Colonic mucosa (tissue), 4 donors: ENCODE results near the gene DGKB. TPM values are rescaled to one million over a fixed set of nuclear protein-coding genes. Genes with fewer than 3 reads are reported as not detected.

Experiments used
- DNase-seq: peaks from one replicate; pipeline ENCODE4 v3.0.0-alpha.2; 2020
- H3K27ac ChIP-seq: fragments of 200-600 bp; one replicate; pipeline ENCODE4 v1.8.0; 2021
- H3K27me3 ChIP-seq: fragments of 200-600 bp; one replicate; pipeline ENCODE4 v1.8.0; 2021
- H3K36me3 ChIP-seq: fragments of 200-600 bp; one replicate; pipeline ENCODE4 v1.8.0; 2021
- H3K4me1 ChIP-seq: fragments of 200-600 bp; one replicate; pipeline ENCODE4 v1.8.0; 2021; ENCODE audit warnings: mild to moderate bottlenecking
- H3K4me3 ChIP-seq: fragments of 200-600 bp; one replicate; pipeline ENCODE4 v1.8.0; 2021
- H3K9ac ChIP-seq, 2 donors: one replicate each; pipeline ENCODE4 v1.7.0; 2013; ENCODE audit warnings: control low read depth in 2 of 2, low read depth in 2 of 2, low read length in 2 of 2
- H3K9me3 ChIP-seq: fragments of 200-600 bp; one replicate; pipeline ENCODE4 v1.8.0; 2021
- intact Hi-C: fragments of 100-400 bp; cut with DNase I; formaldehyde crosslinking; loops from one replicate; pipeline ENCODE4 v1.14.1; 2022
- total RNA-seq, 2 donors: library from RNA; stranded (reverse); fragmentation: NEBNext Ultra II Directional in 1 of 2; extraction: Animal tissue kit (Norgen Biotek cat#: 25700) in 1 of 2; gene quantifications; one replicate each; pipeline ENCODE4 v1.2.1, GENCODE V29; 2021
- TF ChIP-seq, protein P1 (sequence below): fragments of 200-600 bp; IDR thresholded peaks from one replicate; pipeline ENCODE4 v1.8.0; 2022; ENCODE audit warnings: antibody characterized with exemption, mild to moderate bottlenecking
- donor health status: healthy.
- donor health status: DM: no; HTN: no; CAD: no.
- donor health status: DM: no; HTN: no; CAD: no.

The DGKB gene
- total RNA-seq, 2 donors from 2014 or later = 0.25 to 0.61 TPM

DNA sequence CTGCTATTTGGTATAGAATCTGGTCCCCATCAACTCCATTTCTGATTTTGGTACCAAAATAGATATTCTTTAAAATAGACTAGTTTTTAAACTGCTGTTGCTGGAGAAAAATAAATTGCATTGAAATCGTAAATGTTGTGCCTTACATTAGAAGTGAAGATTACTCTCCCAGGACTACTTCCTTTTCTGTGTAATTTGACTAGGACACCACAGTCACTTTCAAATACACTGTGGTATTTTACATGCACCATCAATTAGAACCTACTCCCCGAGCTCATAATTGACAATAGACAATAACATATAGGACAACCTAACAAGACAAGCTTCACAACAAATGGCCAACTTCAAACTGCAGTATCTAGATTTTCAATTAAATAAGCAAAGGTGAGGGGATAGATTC, 211.5 kb downstream of the DGKB start:
- no peak overlapping the region for H3K9ac ChIP-seq
- no peak overlapping the region for H3K4me3 ChIP-seq
- no peak for DNase-seq
- TF ChIP-seq, protein P1, sequence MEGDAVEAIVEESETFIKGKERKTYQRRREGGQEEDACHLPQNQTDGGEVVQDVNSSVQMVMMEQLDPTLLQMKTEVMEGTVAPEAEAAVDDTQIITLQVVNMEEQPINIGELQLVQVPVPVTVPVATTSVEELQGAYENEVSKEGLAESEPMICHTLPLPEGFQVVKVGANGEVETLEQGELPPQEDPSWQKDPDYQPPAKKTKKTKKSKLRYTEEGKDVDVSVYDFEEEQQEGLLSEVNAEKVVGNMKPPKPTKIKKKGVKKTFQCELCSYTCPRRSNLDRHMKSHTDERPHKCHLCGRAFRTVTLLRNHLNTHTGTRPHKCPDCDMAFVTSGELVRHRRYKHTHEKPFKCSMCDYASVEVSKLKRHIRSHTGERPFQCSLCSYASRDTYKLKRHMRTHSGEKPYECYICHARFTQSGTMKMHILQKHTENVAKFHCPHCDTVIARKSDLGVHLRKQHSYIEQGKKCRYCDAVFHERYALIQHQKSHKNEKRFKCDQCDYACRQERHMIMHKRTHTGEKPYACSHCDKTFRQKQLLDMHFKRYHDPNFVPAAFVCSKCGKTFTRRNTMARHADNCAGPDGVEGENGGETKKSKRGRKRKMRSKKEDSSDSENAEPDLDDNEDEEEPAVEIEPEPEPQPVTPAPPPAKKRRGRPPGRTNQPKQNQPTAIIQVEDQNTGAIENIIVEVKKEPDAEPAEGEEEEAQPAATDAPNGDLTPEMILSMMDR = no peak
- no peaks in the 10 kb centered on the region for H3K36me3 ChIP-seq
- H3K4me1 ChIP-seq = no peaks in the 10 kb centered on the region
- no peaks in the 10 kb centered on the region for H3K27me3 ChIP-seq
- no peak overlapping the region for H3K27ac ChIP-seq
- intact Hi-C loops = loop anchor here (10.0 kb wide), 1 partner anchor 236 kb away; no protein-coding TSS in a partner anchor
- no peaks in the 10 kb centered on the region for H3K9me3 ChIP-seq

DNA sequence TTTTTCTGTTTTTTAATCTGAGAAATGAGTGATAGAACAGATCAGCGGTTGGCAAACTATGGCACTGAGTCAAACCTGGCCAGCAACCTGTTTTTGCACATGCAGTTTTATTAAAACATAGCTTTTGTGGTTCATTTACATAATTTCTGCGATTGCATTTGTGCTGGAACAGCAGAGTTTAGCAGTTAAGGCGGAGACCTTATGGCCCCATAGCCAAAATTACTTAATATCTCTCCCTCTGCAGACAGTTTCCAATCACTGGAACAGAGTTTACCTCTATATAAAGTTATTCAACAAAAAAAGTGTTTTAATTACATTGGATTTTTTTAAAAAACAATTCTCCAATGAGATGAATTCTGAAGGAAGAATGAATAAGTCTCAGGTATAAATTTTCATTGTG, 212.1 kb downstream of the DGKB start:
- Histone ChIP-seq H3K36me3 (no peaks in the 10 kb centered on the region), H3K9me3 (no peaks in the 10 kb centered on the region), H3K4me1 (no peaks in the 10 kb centered on the region), H3K4me3 (no peak overlapping the region), H3K27ac (no peak overlapping the region), H3K9ac (no peak overlapping the region), H3K27me3 (no peaks in the 10 kb centered on the region)
- intact Hi-C loops = loop anchor here (10.0 kb wide), 1 partner anchor 236 kb away; no protein-coding TSS in a partner anchor
- TF ChIP-seq, protein P1 = no peak
- no peak for DNase-seq

DNA sequence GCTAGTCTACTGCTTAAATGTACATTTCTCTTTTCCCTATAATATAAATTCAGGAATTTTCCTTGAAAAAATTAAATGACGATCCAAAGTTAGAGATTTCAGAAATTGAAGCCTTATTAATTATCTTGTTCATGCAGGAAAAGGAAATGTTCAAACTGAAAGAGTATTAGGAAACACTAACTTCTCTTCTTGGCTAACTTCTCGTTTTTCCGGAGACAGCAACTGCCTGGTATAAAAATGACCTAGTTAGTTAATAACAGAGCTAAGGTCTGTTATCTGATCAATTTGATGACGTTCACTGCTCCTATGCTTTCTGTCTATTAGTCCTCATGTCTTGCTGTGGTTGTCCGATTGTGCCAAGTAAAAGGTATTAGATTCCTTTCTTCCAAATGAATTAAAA, 212.5 kb downstream of the DGKB start:
- Histone ChIP-seq H3K4me3 (no peak overlapping the region), H3K4me1 (no peaks in the 10 kb centered on the region), H3K27ac (no peak overlapping the region), H3K9me3 (no peaks in the 10 kb centered on the region), H3K36me3 (no peaks in the 10 kb centered on the region), H3K27me3 (no peaks in the 10 kb centered on the region), H3K9ac (no peak overlapping the region)
- no peak for DNase-seq
- TF ChIP-seq, protein P1 = no peak
- intact Hi-C loops = loop anchor here (10.0 kb wide), 1 partner anchor 235 kb away; no protein-coding TSS in a partner anchor

DNA sequence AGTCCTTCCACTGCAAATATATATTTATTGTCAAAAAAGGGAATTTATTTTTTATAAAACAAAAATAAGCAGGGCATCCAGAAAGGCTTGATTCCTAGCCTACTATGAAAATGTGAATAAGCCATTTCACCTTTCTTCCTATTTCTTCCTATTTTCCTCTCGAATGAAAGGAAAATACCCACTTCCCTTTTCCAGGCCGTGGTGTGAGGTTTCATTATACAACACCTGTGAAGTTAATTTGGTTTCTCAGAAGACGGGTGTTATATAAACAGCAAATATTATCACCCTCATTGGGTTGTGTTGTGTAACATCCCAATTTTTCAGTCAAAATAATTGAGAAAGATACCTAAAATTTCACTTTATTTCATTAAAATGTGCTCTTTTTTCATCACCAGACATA, 214.3 kb downstream of the DGKB start:
- intact Hi-C loops = no loop called here
- TF ChIP-seq, protein P1 = no peak
- Histone ChIP-seq H3K9ac (no peak overlapping the region), H3K27me3 (no peaks in the 10 kb centered on the region), H3K4me3 (no peak overlapping the region), H3K4me1 (no peaks in the 10 kb centered on the region), H3K9me3 (no peaks in the 10 kb centered on the region), H3K27ac (no peak overlapping the region), H3K36me3 (no peaks in the 10 kb centered on the region)
- DNase-seq = no peak

DNA sequence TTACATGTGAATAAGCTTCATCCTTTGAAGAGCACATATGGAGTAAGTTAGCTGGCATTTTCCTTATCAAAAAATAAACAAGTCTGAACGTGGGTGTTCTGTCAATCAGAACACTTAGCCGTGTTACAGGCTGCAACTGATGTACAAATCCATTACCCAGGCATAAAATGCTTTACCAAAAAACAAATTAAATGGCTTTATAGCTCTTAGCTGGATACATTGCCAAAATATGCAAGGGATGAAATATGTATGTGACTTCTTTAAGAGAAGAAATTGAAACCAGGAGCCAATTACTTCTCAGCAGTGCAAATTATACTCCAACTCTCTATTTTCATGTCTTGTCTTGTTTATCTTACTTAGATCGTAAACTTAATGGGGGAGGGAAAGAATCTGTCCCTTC, 214.8 kb downstream of the DGKB start:
- DNase-seq = no peak
- TF ChIP-seq, protein P1 = no peak
- Histone ChIP-seq H3K4me3 (no peak overlapping the region), H3K4me1 (no peaks in the 10 kb centered on the region), H3K9ac (no peak overlapping the region), H3K27me3 (no peaks in the 10 kb centered on the region), H3K9me3 (no peaks in the 10 kb centered on the region), H3K36me3 (no peaks in the 10 kb centered on the region), H3K27ac (no peak overlapping the region)
- intact Hi-C loops = no loop called here

DNA sequence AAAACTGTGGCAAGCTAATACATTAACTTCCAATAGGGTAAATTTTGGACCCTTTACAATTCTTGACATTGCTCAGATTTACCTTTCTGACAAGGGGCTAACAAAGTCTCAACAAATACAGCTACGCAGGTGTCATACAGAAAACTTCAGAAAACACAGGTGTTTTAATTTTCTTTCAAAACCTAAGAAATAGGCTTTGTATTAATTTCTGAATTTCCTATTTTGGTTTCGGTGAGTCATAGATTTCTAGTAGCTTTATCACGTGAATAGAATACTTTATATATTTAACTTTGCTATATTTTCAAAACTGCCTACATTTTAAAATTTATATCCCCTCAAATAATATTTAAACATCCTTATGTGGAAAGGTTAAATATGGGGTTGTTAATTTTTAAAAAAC, 215.3 kb downstream of the DGKB start:
- H3K27me3 ChIP-seq = no peaks in the 10 kb centered on the region
- intact Hi-C loops = no loop called here

More for the DNA sequence above, 215.3 kb downstream of the DGKB start:
- Histone ChIP-seq H3K36me3 (no peaks in the 10 kb centered on the region), H3K4me3 (no peak overlapping the region), H3K9ac (no peak overlapping the region), H3K4me1 (no peaks in the 10 kb centered on the region), H3K9me3 (no peaks in the 10 kb centered on the region), H3K27ac (no peak overlapping the region)
- no peak for DNase-seq
- TF ChIP-seq, protein P1 = no peak
